Raji (cell line): ENCODE data around the gene LRRC4C.

Experiments used
- POLR2A ChIP-seq: IDR thresholded peaks from 2 replicates; pipeline ENCODE4 v1.6.1; 2011; ENCODE audit warnings: low read depth, low read length, control low read depth; ENCODE audit not compliant: insufficient read depth

The LRRC4C gene

DNA sequence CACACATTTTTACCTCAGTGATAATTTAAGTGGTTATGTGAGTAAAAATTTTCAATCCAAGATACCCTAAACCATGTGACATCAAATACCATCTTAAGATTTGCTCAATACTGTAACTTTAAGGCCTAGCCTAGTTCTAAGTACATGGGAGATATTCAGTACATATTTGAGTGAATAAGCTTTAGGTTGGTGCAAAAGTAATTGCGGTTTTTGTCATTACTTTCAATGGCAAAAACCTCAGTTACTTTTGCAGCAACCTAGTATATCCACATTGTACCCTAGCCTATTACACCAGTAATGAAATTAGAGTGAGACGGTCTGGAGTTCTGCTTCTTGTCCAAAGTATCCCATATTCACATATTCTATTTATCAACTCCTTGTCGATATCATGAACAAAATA is 700.1 kb downstream of the LRRC4C start:
- TF ChIP-seq POLR2A: no peak

DNA sequence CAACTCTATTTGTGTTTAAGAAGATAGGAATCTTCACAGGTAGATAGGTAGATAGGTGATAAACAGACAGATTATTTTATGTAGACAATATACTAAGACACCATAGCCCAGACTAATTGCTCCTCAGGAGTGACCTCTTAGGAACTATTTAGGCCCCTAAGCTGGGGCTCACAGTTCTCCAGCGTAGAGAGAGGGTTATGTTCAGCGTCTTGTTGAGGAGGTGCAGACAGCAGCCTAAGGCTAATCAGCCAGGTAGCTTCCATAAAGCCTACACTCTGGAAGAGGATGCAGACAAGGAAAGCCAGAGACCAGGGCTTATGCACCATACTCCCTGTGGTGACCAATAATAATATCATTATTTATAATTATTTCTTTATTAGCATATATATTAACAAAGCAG is 705.2 kb downstream of the LRRC4C start:
- no peak for TF ChIP-seq POLR2A

DNA sequence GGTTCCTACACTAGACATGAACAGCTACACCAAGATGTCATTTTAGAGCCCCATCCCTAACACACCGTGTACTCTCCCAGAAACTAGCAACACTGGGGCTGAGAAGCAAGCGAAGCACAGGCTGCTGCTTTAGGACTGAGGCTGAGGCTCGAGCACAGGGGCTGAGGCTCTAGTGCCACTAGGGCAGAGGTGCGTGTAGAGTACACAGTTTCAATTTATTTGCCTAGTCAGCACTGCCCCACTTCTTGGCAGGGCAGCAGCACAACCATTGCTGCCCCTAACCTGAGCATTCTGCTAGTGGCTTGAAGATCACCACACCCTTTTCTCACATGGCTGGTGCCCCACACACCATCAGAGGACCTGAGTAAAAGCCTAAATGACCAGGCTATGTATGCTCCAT is 713.2 kb downstream of the LRRC4C start:
- TF ChIP-seq POLR2A: no peak

DNA sequence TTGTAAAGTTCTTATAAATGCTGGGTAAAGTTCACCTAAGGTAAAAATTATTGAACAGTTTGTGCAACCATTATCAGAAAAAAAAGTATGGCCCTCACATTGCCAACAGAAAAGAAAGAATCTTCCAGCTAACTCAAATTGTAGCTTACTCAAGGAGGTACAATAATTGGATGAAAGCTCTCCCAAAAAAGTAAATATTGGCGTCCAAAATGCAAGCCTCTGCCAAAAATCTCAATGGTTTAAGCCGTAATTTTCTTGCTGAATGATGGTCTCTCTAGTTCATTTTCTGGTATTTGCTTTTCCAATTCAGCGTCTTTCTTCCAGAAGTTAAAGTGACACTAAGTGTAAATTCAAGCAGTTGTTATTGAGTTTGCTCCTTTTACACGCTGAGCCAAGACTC is 727.3 kb downstream of the LRRC4C start:
- TF ChIP-seq POLR2A: no peak

DNA sequence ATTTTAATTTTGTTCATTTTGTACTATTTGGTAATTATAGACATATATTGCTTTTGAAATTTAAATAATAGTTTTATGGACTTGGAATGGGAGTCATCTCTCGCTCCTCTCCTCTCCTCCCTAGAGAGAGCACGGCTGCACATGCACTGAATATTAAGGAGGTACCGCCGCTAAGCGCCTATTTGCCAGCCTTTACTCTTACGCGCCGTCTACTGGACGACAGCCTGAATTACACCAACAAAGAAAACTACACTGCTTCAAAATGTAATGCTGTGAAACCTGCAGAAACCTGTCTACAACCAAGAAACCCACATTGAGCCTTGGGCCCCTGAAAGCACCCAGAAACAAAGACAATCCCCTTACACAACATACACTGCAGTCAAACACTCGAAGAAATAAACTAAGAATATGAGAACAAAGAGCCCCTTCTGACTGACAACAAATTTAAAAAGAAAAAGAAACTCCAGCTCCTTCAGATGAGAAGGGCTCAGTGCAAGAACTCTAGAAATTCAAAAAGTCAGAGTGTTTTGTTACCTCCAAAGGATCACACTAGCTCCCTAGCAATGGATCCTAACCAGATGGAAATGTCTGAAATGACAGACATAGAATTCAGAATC is 737.2 kb downstream of the LRRC4C start:
- TF ChIP-seq POLR2A: no peak

DNA sequence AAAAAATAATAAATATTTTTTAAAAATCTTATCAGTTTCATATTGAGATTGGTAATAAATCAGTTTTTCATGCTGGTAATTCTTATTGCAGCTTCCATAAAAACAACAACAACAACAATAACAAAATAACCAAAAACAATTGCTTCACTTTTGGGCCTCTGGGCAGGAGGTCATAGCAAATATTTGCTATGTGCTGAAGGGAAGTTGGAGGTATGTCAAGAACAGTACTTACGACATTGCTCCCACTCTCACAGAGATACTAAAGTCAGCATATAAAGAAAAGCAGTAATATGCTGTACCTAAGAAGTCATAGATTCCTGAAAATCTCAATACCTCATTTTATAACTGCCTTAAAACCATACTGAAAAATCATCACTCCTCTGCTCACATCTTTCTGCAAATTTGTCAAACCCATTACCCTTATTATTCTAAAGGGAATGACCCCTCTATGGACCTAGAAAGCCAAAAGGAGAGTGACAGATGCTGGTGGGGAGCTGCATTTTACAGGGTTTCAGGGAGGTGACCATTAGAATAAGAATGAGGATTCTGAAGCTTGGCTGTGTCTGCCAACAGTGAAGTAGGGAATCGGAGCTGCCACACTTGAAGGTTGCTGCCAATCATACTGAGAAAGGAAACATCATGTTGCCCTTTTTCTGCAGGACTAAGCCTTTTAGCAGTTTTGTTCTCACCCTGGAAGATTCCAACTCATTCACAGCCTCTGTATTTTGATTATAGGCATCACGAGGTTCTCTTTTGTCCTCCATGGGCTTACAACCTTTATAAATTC is 742.9 kb downstream of the LRRC4C start:
- TF ChIP-seq POLR2A: no peak

DNA sequence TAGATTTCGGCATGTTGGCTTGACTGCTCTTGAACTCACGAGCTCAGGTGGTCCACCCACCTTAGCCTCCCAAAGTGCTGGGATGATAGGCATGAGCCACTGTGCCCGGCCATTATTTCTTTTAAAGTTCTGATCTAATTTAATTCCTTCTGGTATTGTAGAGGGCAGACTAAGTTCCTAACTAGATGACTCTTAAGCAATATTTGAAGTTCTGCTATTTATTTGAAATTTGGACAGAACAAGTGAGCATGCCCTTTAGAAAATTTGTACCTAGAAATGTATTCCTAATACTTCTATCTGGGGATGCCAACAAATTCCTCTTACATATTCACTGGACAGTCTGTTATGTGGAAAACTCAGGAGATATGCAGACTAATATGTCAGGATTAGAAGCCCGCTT is 746.4 kb downstream of the LRRC4C start:
- no peak for TF ChIP-seq POLR2A

DNA sequence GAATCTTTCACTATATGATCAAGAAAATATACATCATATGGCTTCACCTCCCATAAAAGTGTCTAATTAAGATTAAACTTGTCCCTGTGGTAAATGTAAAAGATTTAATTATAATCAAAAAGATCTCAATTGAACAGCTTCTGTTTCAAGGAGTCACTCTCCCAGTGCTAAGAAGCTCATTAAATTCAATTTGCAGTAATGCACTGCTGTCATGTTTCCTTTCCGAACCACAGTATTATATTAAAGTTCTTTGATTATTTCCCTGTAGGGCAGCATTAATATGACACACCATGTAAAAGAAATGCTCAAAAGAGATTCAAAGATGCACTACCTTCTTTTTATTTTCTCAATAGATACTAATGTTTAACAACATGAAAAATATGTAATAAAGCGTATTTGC is 758.4 kb downstream of the LRRC4C start:
- no peak for TF ChIP-seq POLR2A

DNA sequence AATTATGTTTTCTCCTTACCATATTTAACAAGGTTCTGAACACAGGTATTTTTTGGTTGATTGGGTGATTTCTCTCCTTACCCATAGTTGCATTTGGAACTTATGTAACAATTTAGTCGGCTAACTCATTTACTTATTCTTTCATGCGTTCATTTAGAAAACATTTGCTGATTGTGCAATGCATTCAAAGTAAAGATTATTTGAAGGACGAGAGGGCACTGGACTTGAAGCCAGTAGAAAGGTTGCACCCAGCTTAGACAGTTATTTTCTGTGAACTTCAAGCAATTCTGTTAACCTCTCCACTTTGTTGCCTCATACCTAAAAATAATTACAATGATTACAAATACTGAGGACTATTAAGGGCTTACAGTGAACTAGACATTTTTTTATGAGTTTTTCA is 769.6 kb downstream of the LRRC4C start:
- TF ChIP-seq POLR2A: no peak

DNA sequence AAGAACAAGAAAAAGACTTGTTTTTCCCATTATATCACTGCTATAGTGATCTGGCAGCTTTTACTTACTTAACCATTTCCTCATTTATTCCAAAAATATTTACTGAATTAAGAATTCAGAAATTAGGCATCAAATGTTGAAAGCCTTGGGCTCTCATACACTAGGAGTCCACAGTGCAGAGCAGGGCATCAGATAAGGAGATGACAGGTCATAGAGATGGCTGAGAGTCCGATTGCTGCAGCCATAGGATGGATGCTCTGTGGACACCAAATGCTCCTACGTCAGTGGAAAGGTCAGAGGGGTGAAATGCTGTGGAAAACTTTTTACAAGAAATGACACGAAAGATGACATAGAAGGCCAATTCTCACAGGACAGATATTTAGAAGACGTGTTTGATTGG is 771.1 kb downstream of the LRRC4C start:
- TF ChIP-seq POLR2A: no peak

DNA sequence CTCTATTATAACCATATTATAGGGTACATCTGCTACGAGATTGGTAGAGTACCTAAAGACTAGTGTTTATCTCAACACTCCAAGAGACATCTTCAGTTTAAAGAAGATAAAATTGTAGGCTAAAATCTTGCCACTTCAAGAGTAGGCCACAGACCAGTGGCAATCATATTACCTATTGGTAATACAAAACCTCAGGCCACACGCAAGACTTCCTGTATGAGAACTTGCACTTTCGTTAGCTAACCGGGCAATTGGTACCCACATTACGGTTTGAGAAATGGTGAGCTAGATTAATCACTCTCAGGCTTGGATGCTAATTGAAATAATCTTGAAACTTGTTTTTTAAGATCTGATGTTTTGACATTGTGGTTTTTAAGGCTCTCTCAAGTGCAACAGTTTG is 772.7 kb downstream of the LRRC4C start:
- TF ChIP-seq POLR2A: no peak

DNA sequence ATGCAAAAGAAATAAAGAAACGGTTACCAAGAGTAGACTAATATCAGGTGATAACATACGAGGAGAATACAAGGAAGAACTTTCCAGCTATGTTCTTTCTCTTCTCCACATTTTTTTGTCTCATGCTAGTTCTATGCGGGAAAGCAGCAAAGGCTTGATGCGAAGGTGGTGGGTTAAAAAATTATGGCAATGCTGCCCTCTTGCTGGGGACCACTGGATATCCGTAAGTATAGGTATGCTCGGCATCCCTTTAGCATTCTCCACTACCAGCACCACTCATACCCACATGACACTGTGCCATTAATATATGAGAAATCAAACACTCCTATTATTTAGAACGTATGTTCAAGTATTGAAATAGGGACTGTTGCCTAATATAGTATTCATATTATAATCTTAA is 776.4 kb downstream of the LRRC4C start:
- TF ChIP-seq POLR2A: no peak

DNA sequence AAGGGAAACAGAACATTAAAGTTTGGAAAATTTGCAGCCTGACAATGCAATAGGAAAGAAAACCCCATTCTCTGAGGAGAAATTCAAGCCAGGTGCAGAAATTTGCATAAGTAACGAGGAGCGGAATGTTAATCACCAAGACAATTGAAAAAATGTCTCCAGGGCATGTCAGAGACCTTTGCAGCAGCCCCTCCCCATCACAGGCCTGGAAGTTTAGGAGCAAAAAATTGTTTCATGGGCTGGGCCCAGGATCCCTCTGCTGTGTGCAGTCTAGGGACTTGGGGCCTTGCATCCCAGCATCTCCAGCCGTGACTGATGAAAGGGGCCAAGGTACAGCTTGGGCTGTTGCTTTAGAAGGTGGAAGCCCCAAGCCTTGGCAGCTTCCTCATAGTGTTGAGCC is 780.2 kb downstream of the LRRC4C start:
- TF ChIP-seq POLR2A: no peak

DNA sequence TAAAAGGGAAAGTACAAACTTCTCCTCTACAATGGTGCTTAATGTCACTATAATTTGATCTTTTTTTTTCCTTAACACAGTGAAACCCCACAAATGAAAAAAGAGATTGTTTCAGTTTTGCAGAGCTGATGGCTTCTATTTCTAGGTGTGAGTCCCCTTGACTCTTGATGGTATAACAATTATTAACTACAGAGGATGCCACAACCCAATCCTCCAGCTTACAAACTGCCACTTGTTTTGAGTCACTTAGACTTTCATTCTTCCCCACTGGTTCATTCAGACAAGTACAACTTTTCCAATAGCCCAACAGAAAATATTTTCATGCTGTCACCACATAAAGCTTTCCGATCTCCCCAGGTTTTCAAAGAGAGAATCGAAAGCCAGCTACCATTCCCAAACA is 812.2 kb downstream of the LRRC4C start:
- no peak for TF ChIP-seq POLR2A

DNA sequence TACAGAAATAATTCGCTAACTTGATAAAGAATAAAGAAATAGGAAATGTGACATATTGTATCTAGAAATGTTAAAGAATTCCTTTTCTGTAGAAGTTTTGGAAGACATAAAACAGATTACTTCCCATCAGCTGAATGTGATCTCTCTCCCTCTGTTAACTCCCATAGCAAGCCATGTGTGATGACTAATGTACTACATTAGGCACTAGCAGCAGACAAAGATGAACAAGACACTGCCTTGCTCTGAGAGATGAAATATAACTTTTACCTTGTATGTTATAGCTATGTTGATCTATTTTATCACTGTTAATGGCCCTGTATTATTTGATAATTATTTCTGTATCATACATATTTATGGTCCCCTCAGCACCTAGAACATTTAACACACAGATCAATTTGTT is 817.2 kb downstream of the LRRC4C start:
- no peak for TF ChIP-seq POLR2A

DNA sequence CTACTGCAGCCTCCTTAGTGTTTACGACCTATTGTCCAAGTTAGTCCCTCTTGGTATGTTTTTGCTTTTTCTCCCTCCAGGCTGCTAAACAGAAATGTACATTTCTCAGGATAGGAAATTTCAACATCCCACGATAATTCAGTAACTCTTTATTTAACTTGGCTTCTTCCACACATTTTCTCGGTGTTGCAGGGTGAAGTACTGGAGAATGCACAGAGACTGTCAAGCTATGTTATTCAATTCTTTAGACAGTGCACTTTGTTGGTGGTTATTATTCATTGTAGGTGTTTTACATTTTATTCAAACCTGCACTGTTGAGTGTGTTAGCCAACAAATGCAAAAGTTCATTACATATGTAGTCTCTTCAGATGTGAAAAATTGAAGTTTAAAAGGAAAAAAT is 839.8 kb downstream of the LRRC4C start:
- TF ChIP-seq POLR2A: no peak

DNA sequence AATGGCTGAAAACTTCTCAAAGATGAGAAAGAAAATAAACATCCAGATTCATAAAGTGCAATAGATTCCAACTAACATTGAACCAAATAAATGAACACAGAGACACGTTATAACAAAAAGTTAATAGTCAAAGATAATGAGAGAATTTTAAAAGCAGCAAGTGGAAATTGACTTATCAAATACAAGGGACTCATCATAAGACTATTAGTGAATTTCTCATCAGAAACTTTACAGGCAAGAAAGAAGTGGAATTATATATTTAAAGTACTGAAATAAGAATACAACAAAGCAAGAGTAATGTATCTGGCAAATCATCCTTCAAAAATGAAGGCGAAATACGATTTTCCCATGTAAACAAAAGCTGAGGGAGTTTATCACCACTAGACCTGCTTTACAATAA is 852.7 kb downstream of the LRRC4C start:
- TF ChIP-seq POLR2A: no peak
